ENCODE data around the gene ZSCAN9.

ZSCAN9 gene

GRCh38 chr6:28225056-28225834, at the start of gene ZSCAN9:
Gene ZSCAN9 (plus strand): TSS chr6:28225275. CDS start chr6:28227085, 1,810 bp downstream.
- H3K36me3 ChIP-seq (ENCODE audit: control insufficient read depth, insufficient read depth, low read length), result peaks cover 9% of the 10 kb centered on the region
- peaks cover 3% of the 10 kb centered on the region for H3K4me1 ChIP-seq (ENCODE audit: control insufficient read depth, insufficient read depth, low read length)
- H3K27me3 ChIP-seq (ENCODE audit: control insufficient read depth, insufficient read depth, low read length), result peaks cover 15% of the 10 kb centered on the region
- peak within 1 kb of the TSS; percentile 64 for H3K4me3 ChIP-seq (ENCODE audit: low read length)
- H3K9ac ChIP-seq (ENCODE audit: low read length), result peak within 1 kb of the TSS; percentile 68
- H3K9me3 ChIP-seq (ENCODE audit: control insufficient read depth, low read length), result no peaks in the 10 kb centered on the region

GRCh38 chr6:28176373-28176772, 48.7 kb upstream of the ZSCAN9 start:
- Histone ChIP-seq H3K9me3 (ENCODE audit: control insufficient read depth, low read length) (no peaks in the 10 kb centered on the region), H3K4me1 (ENCODE audit: control insufficient read depth, insufficient read depth, low read length) (no peaks in the 10 kb centered on the region), H3K27me3 (ENCODE audit: control insufficient read depth, insufficient read depth, low read length) (peaks cover 5% of the 10 kb centered on the region), H3K36me3 (ENCODE audit: control insufficient read depth, insufficient read depth, low read length) (no peaks in the 10 kb centered on the region), H3K4me3 (ENCODE audit: low read length) (no peak overlapping the region), H3K9ac (ENCODE audit: low read length) (no peak overlapping the region)

- H3K9ac ChIP-seq (ENCODE audit: low read length), result no peak overlapping the region
- H3K36me3 ChIP-seq (ENCODE audit: control insufficient read depth, insufficient read depth, low read length), result no peaks in the 10 kb centered on the region
- H3K9me3 ChIP-seq (ENCODE audit: control insufficient read depth, low read length), result no peaks in the 10 kb centered on the region
Observed at GRCh38 chr6:28182255-28182654, 42.8 kb upstream of the ZSCAN9 start.

GRCh38 chr6:28188111-28188979, 36.7 kb upstream of the ZSCAN9 start:
- no peaks in the 10 kb centered on the region for H3K27me3 ChIP-seq (ENCODE audit: control insufficient read depth, insufficient read depth, low read length)
- no peaks in the 10 kb centered on the region for H3K36me3 ChIP-seq (ENCODE audit: control insufficient read depth, insufficient read depth, low read length)
- no peak overlapping the region for H3K9ac ChIP-seq (ENCODE audit: low read length)
- H3K4me1 ChIP-seq (ENCODE audit: control insufficient read depth, insufficient read depth, low read length), result no peaks in the 10 kb centered on the region
- no peaks in the 10 kb centered on the region for H3K9me3 ChIP-seq (ENCODE audit: control insufficient read depth, low read length)
- no peak overlapping the region for H3K4me3 ChIP-seq (ENCODE audit: low read length)

More at GRCh38 chr6:28182255-28182654, 42.8 kb upstream of the ZSCAN9 start:
- H3K4me1 ChIP-seq (ENCODE audit: control insufficient read depth, insufficient read depth, low read length), result no peaks in the 10 kb centered on the region
- H3K27me3 ChIP-seq (ENCODE audit: control insufficient read depth, insufficient read depth, low read length), result peaks cover 5% of the 10 kb centered on the region
- H3K4me3 ChIP-seq (ENCODE audit: low read length), result no peak overlapping the region

GRCh38 chr6:28200020-28200419, 25.1 kb upstream of the ZSCAN9 start:
- Histone ChIP-seq H3K4me3 (ENCODE audit: low read length) (no peak overlapping the region), H3K36me3 (ENCODE audit: control insufficient read depth, insufficient read depth, low read length) (no peaks in the 10 kb centered on the region), H3K9ac (ENCODE audit: low read length) (no peak overlapping the region), H3K4me1 (ENCODE audit: control insufficient read depth, insufficient read depth, low read length) (no peaks in the 10 kb centered on the region), H3K9me3 (ENCODE audit: control insufficient read depth, low read length) (no peaks in the 10 kb centered on the region), H3K27me3 (ENCODE audit: control insufficient read depth, insufficient read depth, low read length) (peaks cover 6% of the 10 kb centered on the region)

- Histone ChIP-seq H3K27me3 (ENCODE audit: control insufficient read depth, insufficient read depth, low read length) (peaks cover 37% of the 10 kb centered on the region), H3K36me3 (ENCODE audit: control insufficient read depth, insufficient read depth, low read length) (no peaks in the 10 kb centered on the region), H3K9ac (ENCODE audit: low read length) (no peak overlapping the region), H3K4me1 (ENCODE audit: control insufficient read depth, insufficient read depth, low read length) (peaks cover 14% of the 10 kb centered on the region), H3K9me3 (ENCODE audit: control insufficient read depth, low read length) (no peaks in the 10 kb centered on the region), H3K4me3 (ENCODE audit: low read length) (no peak overlapping the region)
Observed at GRCh38 chr6:28203201-28203600, 21.9 kb upstream of the ZSCAN9 start.

GRCh38 chr6:28205879-28206278, 19.2 kb upstream of the ZSCAN9 start:
- Histone ChIP-seq H3K9me3 (ENCODE audit: control insufficient read depth, low read length) (no peaks in the 10 kb centered on the region), H3K4me3 (ENCODE audit: low read length) (no peak overlapping the region), H3K9ac (ENCODE audit: low read length) (no peak overlapping the region), H3K36me3 (ENCODE audit: control insufficient read depth, insufficient read depth, low read length) (no peaks in the 10 kb centered on the region), H3K27me3 (ENCODE audit: control insufficient read depth, insufficient read depth, low read length) (peaks cover 60% of the 10 kb centered on the region), H3K4me1 (ENCODE audit: control insufficient read depth, insufficient read depth, low read length) (peaks cover 15% of the 10 kb centered on the region)

GRCh38 chr6:28206527-28206926, 18.5 kb upstream of the ZSCAN9 start:
- H3K4me1 ChIP-seq (ENCODE audit: control insufficient read depth, insufficient read depth, low read length), result peaks cover 15% of the 10 kb centered on the region
- H3K9me3 ChIP-seq (ENCODE audit: control insufficient read depth, low read length), result no peaks in the 10 kb centered on the region
- H3K36me3 ChIP-seq (ENCODE audit: control insufficient read depth, insufficient read depth, low read length), result no peaks in the 10 kb centered on the region
- peaks cover 66% of the 10 kb centered on the region for H3K27me3 ChIP-seq (ENCODE audit: control insufficient read depth, insufficient read depth, low read length)
- no peak overlapping the region for H3K4me3 ChIP-seq (ENCODE audit: low read length)
- no peak overlapping the region for H3K9ac ChIP-seq (ENCODE audit: low read length)

- no peaks in the 10 kb centered on the region for H3K9me3 ChIP-seq (ENCODE audit: control insufficient read depth, low read length)
- peaks cover 15% of the 10 kb centered on the region for H3K4me1 ChIP-seq (ENCODE audit: control insufficient read depth, insufficient read depth, low read length)
- no peak overlapping the region for H3K4me3 ChIP-seq (ENCODE audit: low read length)
- H3K36me3 ChIP-seq (ENCODE audit: control insufficient read depth, insufficient read depth, low read length), result no peaks in the 10 kb centered on the region
- no peak overlapping the region for H3K9ac ChIP-seq (ENCODE audit: low read length)
- peaks cover 71% of the 10 kb centered on the region for H3K27me3 ChIP-seq (ENCODE audit: control insufficient read depth, insufficient read depth, low read length)
Observed at GRCh38 chr6:28206928-28207509, 18.1 kb upstream of the ZSCAN9 start.

- Histone ChIP-seq H3K4me1 (ENCODE audit: control insufficient read depth, insufficient read depth, low read length) (peaks cover 19% of the 10 kb centered on the region), H3K9me3 (ENCODE audit: control insufficient read depth, low read length) (no peaks in the 10 kb centered on the region), H3K9ac (ENCODE audit: low read length) (no peak overlapping the region), H3K36me3 (ENCODE audit: control insufficient read depth, insufficient read depth, low read length) (no peaks in the 10 kb centered on the region), H3K27me3 (ENCODE audit: control insufficient read depth, insufficient read depth, low read length) (peaks cover 77% of the 10 kb centered on the region), H3K4me3 (ENCODE audit: low read length) (peak overlapping the region; percentile 24)
Observed at GRCh38 chr6:28207510-28208110, 17.5 kb upstream of the ZSCAN9 start.

GRCh38 chr6:28208111-28208659, 16.9 kb upstream of the ZSCAN9 start:
- H3K36me3 ChIP-seq (ENCODE audit: control insufficient read depth, insufficient read depth, low read length), result no peaks in the 10 kb centered on the region
- H3K4me3 ChIP-seq (ENCODE audit: low read length), result no peak overlapping the region
- H3K4me1 ChIP-seq (ENCODE audit: control insufficient read depth, insufficient read depth, low read length), result peaks cover 22% of the 10 kb centered on the region
- H3K9ac ChIP-seq (ENCODE audit: low read length), result no peak overlapping the region
- no peaks in the 10 kb centered on the region for H3K9me3 ChIP-seq (ENCODE audit: control insufficient read depth, low read length)
- H3K27me3 ChIP-seq (ENCODE audit: control insufficient read depth, insufficient read depth, low read length), result peaks cover 83% of the 10 kb centered on the region
